Germinal center (tissue), 1 donor: ENCODE measurements around the gene ZNF157.
A peak's percentile ranks its signal among the peaks of the same experiment; 100 is the strongest.
"Not testable (repeated sequence)": the region's sequence is repeated elsewhere in the genome, so short reads cannot be mapped to it uniquely, and the experiment has no call there.

ENCODE experiments used
- DNase-seq: peaks from one replicate; pipeline ENCODE4 v3.0.0; 2012; ENCODE audit warnings: mixed read lengths, low spot score

The ZNF157 gene

GRCh38 chrX:47370278-47370677 is at the start of gene ZNF157:
TSS of gene ZNF157 (plus strand) at chrX:47370578. CDS start at chrX:47370669, 91 bp downstream.
- DNase-seq = no peak

GRCh38 chrX:47321386-47321785 is 49.0 kb upstream of the ZNF157 start:
- DNase-seq = no peak

GRCh38 chrX:47321823-47322371 is 48.5 kb upstream of the ZNF157 start:
- no peak for DNase-seq

GRCh38 chrX:47327902-47328301 is 42.5 kb upstream of the ZNF157 start:
- DNase-seq = no peak

- not testable (repeated sequence) for DNase-seq
These were observed 37.6 kb upstream of the ZNF157 start for GRCh38 chrX:47332729-47333128.

- no peak for DNase-seq
These were observed 18.7 kb upstream of the ZNF157 start for GRCh38 chrX:47351706-47352105.

GRCh38 chrX:47358387-47359065 is 11.9 kb upstream of the ZNF157 start:
- no peak for DNase-seq

GRCh38 chrX:47360423-47361179 is 9.8 kb upstream of the ZNF157 start:
- no peak for DNase-seq

- DNase-seq = peak; percentile 92
These were observed 8.6 kb upstream of the ZNF157 start for GRCh38 chrX:47361538-47362511.

GRCh38 chrX:47366041-47366722 is 4.2 kb upstream of the ZNF157 start:
- peak; percentile 73 for DNase-seq

GRCh38 chrX:47373198-47373597 is 2.8 kb downstream of the ZNF157 start:
- DNase-seq = no peak

- DNase-seq = peak; percentile 9
These were observed 9.9 kb downstream of the ZNF157 start for GRCh38 chrX:47380268-47380667.

- DNase-seq = not testable (repeated sequence)
These were observed 10.5 kb downstream of the ZNF157 start for GRCh38 chrX:47380837-47381236.

GRCh38 chrX:47384502-47384901 is 14.1 kb downstream of the ZNF157 start:
- DNase-seq = peak; percentile 37

- DNase-seq = no peak
These were observed 20.4 kb downstream of the ZNF157 start for GRCh38 chrX:47390780-47391179.

GRCh38 chrX:47413179-47413594 is 42.8 kb downstream of the ZNF157 start:
- no peak for DNase-seq

- no peak for DNase-seq
These were observed 49.9 kb downstream of the ZNF157 start for GRCh38 chrX:47420265-47420664.

- DNase-seq = no peak
These were observed 50.6 kb downstream of the ZNF157 start for GRCh38 chrX:47420962-47421361.

GRCh38 chrX:47422444-47422843 is 52.1 kb downstream of the ZNF157 start:
- no peak for DNase-seq

- no peak for DNase-seq
These were observed 60.5 kb downstream of the ZNF157 start for GRCh38 chrX:47430925-47431324.

- no peak for DNase-seq
These were observed 76.1 kb downstream of the ZNF157 start for GRCh38 chrX:47446431-47446830.
